SK-N-SH (cell line): ENCODE data around the gene LAMB1. TPM values are rescaled to one million over a fixed set of nuclear protein-coding genes. Genes with fewer than 3 reads are reported as not detected.

Source experiments
- CTCF ChIA-PET: fragments of 300-600, 350-600 bp; formaldehyde crosslinking; extraction: SDS; loops from one replicate; lab custom pipeline; 2021; lab: Yijun Ruan, JAX
- POLR2A ChIA-PET: fragments of 350-600 bp; sonication (Branson Sonifier 250); formaldehyde crosslinking; extraction: SDS; loops from one replicate; lab custom pipeline; 2020; ENCODE audit warnings: antibody characterized with exemption, inconsistent platforms; lab: Yijun Ruan, JAX
- DNase-seq: peaks from one replicate; pipeline ENCODE4 v3.0.0; 2012
- H2AFZ ChIP-seq: fragments of 200-600 bp; sonication (generic); 2 replicates; pipeline ENCODE4 v1.8.1; 2016; ENCODE audit warnings: antibody characterized with exemption, mild to moderate bottlenecking, low read depth
- H3F3A ChIP-seq: fragments of 200-600 bp; sonication (generic); replicated peaks from 2 replicates; pipeline ENCODE3; 2016; ENCODE audit warnings: antibody characterized with exemption, mild to moderate bottlenecking; ENCODE audit not compliant: insufficient read depth
- H3K27ac ChIP-seq, 2 experiments: fragments of 200-500 bp in 1 of 2; fragments of 200-600 bp in 1 of 2; sonication (Bioruptor generic) in 1 of 2; sonication (generic), shearing (Covaris generic) in 1 of 2; 2 replicates each; pipeline versions ENCODE4 v1.5.1 to v1.6.1; 2014 to 2016; ENCODE audit warnings: low read depth in 2 of 2, inconsistent platforms in 1 of 2, low read length in 1 of 2, mild to moderate bottlenecking in 1 of 2, mixed read lengths in 1 of 2
- H3K27me3 ChIP-seq: fragments of 200-600 bp; sonication (generic), shearing (Covaris generic); 2 replicates; pipeline ENCODE4 v1.6.1; 2016; ENCODE audit warnings: mixed run types; ENCODE audit not compliant: insufficient read depth
- H3K36me3 ChIP-seq, 2 experiments: fragments of 200-500 bp in 1 of 2; fragments of 200-600 bp in 1 of 2; sonication (Bioruptor generic) in 1 of 2; sonication (generic) in 1 of 2; replicated peaks in 1 of 2; 2 replicates each; pipeline versions ENCODE3 to v1.5.1; 2014 to 2016; ENCODE audit warnings: low read length in 1 of 2, mild to moderate bottlenecking in 1 of 2; ENCODE audit not compliant: insufficient read depth in 2 of 2, control insufficient read depth in 1 of 2
- H3K4me1 ChIP-seq, 2 experiments: fragments of 200-500 bp in 1 of 2; fragments of 200-600 bp in 1 of 2; sonication (Bioruptor generic) in 1 of 2; sonication (generic), shearing (Covaris generic) in 1 of 2; 2 replicates each; pipeline versions ENCODE4 v1.5.1 to v1.6.1; 2014 to 2016; ENCODE audit warnings: low read depth in 1 of 2, low read length in 1 of 2, mixed run types in 1 of 2; ENCODE audit not compliant: insufficient read depth in 2 of 2, control insufficient read depth in 1 of 2
- H3K4me2 ChIP-seq: fragments of 200-600 bp; sonication (generic), shearing (Covaris generic); 2 replicates; pipeline ENCODE4 v1.6.1; 2017; ENCODE audit warnings: mixed run types
- H3K4me3 ChIP-seq, 2 experiments: fragments of 200-500 bp in 1 of 2; fragments of 200-600 bp in 1 of 2; sonication (Bioruptor generic) in 1 of 2; sonication (generic), shearing (Covaris generic) in 1 of 2; 2 replicates each; pipeline versions ENCODE4 v1.5.1 to v1.8.1; 2014 to 2016; ENCODE audit warnings: low read depth in 2 of 2, inconsistent platforms in 1 of 2, low read length in 1 of 2, mild to moderate bottlenecking in 1 of 2, mixed read lengths in 1 of 2, moderate library complexity in 1 of 2
- H3K79me2 ChIP-seq: fragments of 200-600 bp; sonication (generic); 2 replicates; pipeline ENCODE4 v1.8.1; 2017; ENCODE audit warnings: mild to moderate bottlenecking; ENCODE audit not compliant: insufficient read depth
- H3K9ac ChIP-seq: fragments of 200-600 bp; sonication (generic); 2 replicates; pipeline ENCODE4 v1.6.1; 2017; ENCODE audit warnings: mixed run types
- H3K9me2 ChIP-seq: fragments of 200-600 bp; sonication (generic); 2 replicates; pipeline ENCODE4 v1.6.1; 2017; ENCODE audit warnings: mixed run types
- H3K9me3 ChIP-seq: fragments of 200-600 bp; sonication (generic); 2 replicates; pipeline ENCODE4 v1.6.1; 2017; ENCODE audit warnings: mixed run types, mild to moderate bottlenecking, moderate library complexity
- H4K20me1 ChIP-seq: fragments of 200-600 bp; sonication (generic); 2 replicates; pipeline ENCODE4 v1.6.1; 2017; ENCODE audit warnings: mild to moderate bottlenecking, mixed run types; ENCODE audit not compliant: insufficient read depth
- CHD2 ChIP-seq: fragments of 150-350 bp; IDR thresholded peaks from 2 replicates; pipeline ENCODE4 v1.6.1; 2018; ENCODE audit warnings: low read length; ENCODE audit not compliant: partially characterized antibody
- EP300 ChIP-seq, 2 experiments: IDR thresholded peaks; 2 replicates each; pipeline versions ENCODE4 v1.4.0 to v1.6.1; 2012; ENCODE audit warnings: borderline replicate concordance in 1 of 2, low read depth in 1 of 2, low read length in 1 of 2
- EZH2phosphoT487 ChIP-seq: fragments of 200-600 bp; sonication (generic); IDR thresholded peaks from 2 replicates; pipeline ENCODE4 v1.6.1; 2017; ENCODE audit warnings: low read depth, mixed run types, mild to moderate bottlenecking, antibody characterized with exemption, moderate library complexity, borderline replicate concordance
- GABPA ChIP-seq: IDR thresholded peaks from 2 replicates; pipeline ENCODE4 v1.4.0; 2012; ENCODE audit warnings: low read depth, mild to moderate bottlenecking
- MEF2A ChIP-seq: IDR thresholded peaks from 2 replicates; pipeline ENCODE4 v1.4.0; 2012; ENCODE audit warnings: low read depth, borderline replicate concordance
- NFIC ChIP-seq: IDR thresholded peaks from 2 replicates; pipeline ENCODE4 v1.4.0; 2012; ENCODE audit warnings: borderline replicate concordance
- RAD21 ChIP-seq: IDR thresholded peaks from 2 replicates; pipeline ENCODE4 v1.6.1; 2012; ENCODE audit warnings: mild to moderate bottlenecking, low read length
- SMC3 ChIP-seq: IDR thresholded peaks from 2 replicates; pipeline ENCODE4 v1.6.1; 2012; ENCODE audit warnings: low read depth, low read length, improper control_type of control experiment
- TEAD4 ChIP-seq: IDR thresholded peaks from 2 replicates; pipeline ENCODE4 v1.4.0; 2012; ENCODE audit warnings: mild to moderate bottlenecking, borderline replicate concordance; ENCODE audit not compliant: insufficient read depth
- YY1 ChIP-seq: IDR thresholded peaks from 2 replicates; pipeline ENCODE4 v1.4.0; 2012; ENCODE audit warnings: low read depth, mild to moderate bottlenecking
- WGBS: methylation state at CpG from one replicate; pipeline ENCODE4 v1.1.6; 2017; ENCODE audit warnings: low lambda C conversion rate; 5-methylcytosine and 5-hydroxymethylcytosine counted together
- polyA plus RNA-seq, 3 experiments: library from polyadenylated mRNA; depleted of rRNA; stranded (reverse); fragments of >200 nt; gene quantifications; 2 replicates each; pipeline ENCODE4 v1.2.3, GENCODE V29; 2012
- TF ChIP-seq, protein P1 (sequence below): IDR thresholded peaks from 2 replicates; pipeline ENCODE4 v1.4.0; 2012; ENCODE audit warnings: low read depth, borderline replicate concordance
- TF ChIP-seq, protein P2 (sequence below): IDR thresholded peaks from 2 replicates; pipeline ENCODE4 v1.6.1; 2012; ENCODE audit warnings: mild to moderate bottlenecking, low read depth, low read length, moderate library complexity
- TF ChIP-seq, protein P3 (sequence below): fragments of 150-350 bp; IDR thresholded peaks from 2 replicates; pipeline ENCODE4 v1.6.1; 2016; ENCODE audit warnings: mild to moderate bottlenecking, low read depth, low read length

The LAMB1 gene
- polyA plus RNA-seq, 1 of the 3 experiments (the other 2 are of a cell fraction), result 435 TPM

DNA sequence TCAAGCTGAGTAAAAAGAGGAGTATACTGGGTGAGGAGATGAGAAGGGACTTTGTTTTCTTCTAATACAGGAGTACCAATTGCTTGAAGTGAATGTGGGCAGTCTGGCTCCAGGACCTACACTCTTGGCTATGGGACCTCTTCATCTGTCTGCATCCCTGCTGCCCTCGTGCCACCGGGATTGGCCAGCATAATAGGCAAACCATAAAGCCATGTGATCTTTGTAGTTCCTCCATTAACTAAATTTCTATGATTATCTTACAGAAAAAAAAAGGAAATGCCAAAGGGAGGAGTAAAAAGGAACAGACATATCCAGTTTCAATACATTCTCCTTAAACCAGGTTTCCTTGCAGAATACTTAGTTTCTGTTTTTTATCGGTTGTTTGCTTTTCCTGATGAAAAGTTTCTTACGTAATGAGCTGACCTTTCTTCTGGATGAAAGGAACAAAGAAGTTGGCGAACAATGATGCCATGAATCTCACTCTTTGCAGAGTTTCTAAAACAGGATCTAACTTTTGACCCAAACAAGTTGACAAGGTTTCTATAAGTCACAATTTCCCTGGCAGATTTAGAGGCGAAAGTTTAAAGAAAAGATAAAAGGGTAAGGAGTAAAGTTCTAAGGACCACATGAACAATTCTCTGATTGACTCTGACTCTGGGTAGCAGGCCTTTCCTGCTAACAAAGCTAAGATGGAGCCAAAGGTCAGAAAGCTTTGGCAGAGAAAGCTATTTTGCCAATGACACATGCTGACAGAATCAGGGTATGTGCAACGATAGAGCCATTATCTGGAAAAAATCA lies 54.1 kb downstream of the LAMB1 start (continued):
- TF ChIP-seq, protein P1, sequence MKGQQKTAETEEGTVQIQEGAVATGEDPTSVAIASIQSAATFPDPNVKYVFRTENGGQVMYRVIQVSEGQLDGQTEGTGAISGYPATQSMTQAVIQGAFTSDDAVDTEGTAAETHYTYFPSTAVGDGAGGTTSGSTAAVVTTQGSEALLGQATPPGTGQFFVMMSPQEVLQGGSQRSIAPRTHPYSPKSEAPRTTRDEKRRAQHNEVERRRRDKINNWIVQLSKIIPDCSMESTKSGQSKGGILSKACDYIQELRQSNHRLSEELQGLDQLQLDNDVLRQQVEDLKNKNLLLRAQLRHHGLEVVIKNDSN, result peak; percentile 58; the same call in 1 of the 2 replicates
- no peak for TF ChIP-seq SMC3
- TF ChIP-seq, protein P2, sequence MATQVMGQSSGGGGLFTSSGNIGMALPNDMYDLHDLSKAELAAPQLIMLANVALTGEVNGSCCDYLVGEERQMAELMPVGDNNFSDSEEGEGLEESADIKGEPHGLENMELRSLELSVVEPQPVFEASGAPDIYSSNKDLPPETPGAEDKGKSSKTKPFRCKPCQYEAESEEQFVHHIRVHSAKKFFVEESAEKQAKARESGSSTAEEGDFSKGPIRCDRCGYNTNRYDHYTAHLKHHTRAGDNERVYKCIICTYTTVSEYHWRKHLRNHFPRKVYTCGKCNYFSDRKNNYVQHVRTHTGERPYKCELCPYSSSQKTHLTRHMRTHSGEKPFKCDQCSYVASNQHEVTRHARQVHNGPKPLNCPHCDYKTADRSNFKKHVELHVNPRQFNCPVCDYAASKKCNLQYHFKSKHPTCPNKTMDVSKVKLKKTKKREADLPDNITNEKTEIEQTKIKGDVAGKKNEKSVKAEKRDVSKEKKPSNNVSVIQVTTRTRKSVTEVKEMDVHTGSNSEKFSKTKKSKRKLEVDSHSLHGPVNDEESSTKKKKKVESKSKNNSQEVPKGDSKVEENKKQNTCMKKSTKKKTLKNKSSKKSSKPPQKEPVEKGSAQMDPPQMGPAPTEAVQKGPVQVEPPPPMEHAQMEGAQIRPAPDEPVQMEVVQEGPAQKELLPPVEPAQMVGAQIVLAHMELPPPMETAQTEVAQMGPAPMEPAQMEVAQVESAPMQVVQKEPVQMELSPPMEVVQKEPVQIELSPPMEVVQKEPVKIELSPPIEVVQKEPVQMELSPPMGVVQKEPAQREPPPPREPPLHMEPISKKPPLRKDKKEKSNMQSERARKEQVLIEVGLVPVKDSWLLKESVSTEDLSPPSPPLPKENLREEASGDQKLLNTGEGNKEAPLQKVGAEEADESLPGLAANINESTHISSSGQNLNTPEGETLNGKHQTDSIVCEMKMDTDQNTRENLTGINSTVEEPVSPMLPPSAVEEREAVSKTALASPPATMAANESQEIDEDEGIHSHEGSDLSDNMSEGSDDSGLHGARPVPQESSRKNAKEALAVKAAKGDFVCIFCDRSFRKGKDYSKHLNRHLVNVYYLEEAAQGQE, result peak; percentile 55
- peak; percentile 57 to 97 for TF ChIP-seq EP300 (IDR thresholded peaks at IDR 0.05; ENCODE audit: borderline replicate concordance in 1 of 2, low read depth in 1 of 2, low read length in 1 of 2)
- no peak; the same call in 1 of the 2 replicates for TF ChIP-seq GABPA
- peak; percentile 99 for TF ChIP-seq NFIC
- TF ChIP-seq, all 33 proteins: peak for 19

GRCh38 chr7:107946881-107947280 lies 56.1 kb downstream of the LAMB1 start:
- H3K36me3 ChIP-seq, result peaks cover 88 to 90% of the 10 kb centered on the region in 2 experiments
- H4K20me1 ChIP-seq, result no peaks in the 10 kb centered on the region; the same call in 1 of the 2 replicates
- H3K4me3 ChIP-seq, result no peak overlapping the region
- POLR2A ChIA-PET, result no interaction called here
- H3K4me1 ChIP-seq, result peaks cover 24 to 47% of the 10 kb centered on the region in 2 experiments
- peaks cover 25% of the 10 kb centered on the region; the same call in 1 of the 2 replicates for H3K79me2 ChIP-seq
- no peaks in the 10 kb centered on the region for H3K9me2 ChIP-seq
- H3K27me3 ChIP-seq, result no peaks in the 10 kb centered on the region
- CTCF ChIA-PET, result interaction anchor here (1.1 kb wide), 1 partner anchor 14 kb away, joined by 5 read pairs; no protein-coding TSS in a partner anchor
- H3F3A ChIP-seq, result peaks cover 75% of the 10 kb centered on the region
- no peak for DNase-seq
- peak overlapping the region; percentile 51 to 93; a peak in 3 of 4 replicates for H3K27ac ChIP-seq
- H2AFZ ChIP-seq, result no peak overlapping the region
- peak overlapping the region; percentile 15; the same call in 1 of the 2 replicates for H3K4me2 ChIP-seq
- TF ChIP-seq, protein P3, sequence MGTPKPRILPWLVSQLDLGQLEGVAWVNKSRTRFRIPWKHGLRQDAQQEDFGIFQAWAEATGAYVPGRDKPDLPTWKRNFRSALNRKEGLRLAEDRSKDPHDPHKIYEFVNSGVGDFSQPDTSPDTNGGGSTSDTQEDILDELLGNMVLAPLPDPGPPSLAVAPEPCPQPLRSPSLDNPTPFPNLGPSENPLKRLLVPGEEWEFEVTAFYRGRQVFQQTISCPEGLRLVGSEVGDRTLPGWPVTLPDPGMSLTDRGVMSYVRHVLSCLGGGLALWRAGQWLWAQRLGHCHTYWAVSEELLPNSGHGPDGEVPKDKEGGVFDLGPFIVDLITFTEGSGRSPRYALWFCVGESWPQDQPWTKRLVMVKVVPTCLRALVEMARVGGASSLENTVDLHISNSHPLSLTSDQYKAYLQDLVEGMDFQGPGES, result no peak
- TF ChIP-seq YY1 (no peak), EZH2phosphoT487 (no peak), TEAD4 (no peak), MEF2A (no peak), RAD21 (no peak), CHD2 (no peak)
- no peaks in the 10 kb centered on the region for H3K9me3 ChIP-seq
- WGBS, result 82% methylated on average over 4 of the region's 6 CpGs
- H3K9ac ChIP-seq, result no peak overlapping the region
